LHCN-M2 (cell line): Measurements from ENCODE around the gene MPZL1. TPM values are rescaled to one million over a fixed set of nuclear protein-coding genes. Genes with fewer than 3 reads are reported as not detected.
"Not testable (repeated sequence)": the region's sequence is repeated elsewhere in the genome, so short reads cannot be mapped to it uniquely, and the experiment has no call there.

ENCODE experiments used
- DNase-seq: peaks from one replicate; pipeline ENCODE4 v3.0.0-alpha.2; 2012; ENCODE audit warnings: low read depth
- total RNA-seq: library from RNA; depleted of rRNA; stranded (reverse); fragments of >200 nt; gene quantifications from 2 replicates; pipeline ENCODE4 v1.2.3, GENCODE V29; 2014

The MPZL1 gene
- total RNA-seq, 1 experiment from 2014 or later: 63.3 TPM

DNA sequence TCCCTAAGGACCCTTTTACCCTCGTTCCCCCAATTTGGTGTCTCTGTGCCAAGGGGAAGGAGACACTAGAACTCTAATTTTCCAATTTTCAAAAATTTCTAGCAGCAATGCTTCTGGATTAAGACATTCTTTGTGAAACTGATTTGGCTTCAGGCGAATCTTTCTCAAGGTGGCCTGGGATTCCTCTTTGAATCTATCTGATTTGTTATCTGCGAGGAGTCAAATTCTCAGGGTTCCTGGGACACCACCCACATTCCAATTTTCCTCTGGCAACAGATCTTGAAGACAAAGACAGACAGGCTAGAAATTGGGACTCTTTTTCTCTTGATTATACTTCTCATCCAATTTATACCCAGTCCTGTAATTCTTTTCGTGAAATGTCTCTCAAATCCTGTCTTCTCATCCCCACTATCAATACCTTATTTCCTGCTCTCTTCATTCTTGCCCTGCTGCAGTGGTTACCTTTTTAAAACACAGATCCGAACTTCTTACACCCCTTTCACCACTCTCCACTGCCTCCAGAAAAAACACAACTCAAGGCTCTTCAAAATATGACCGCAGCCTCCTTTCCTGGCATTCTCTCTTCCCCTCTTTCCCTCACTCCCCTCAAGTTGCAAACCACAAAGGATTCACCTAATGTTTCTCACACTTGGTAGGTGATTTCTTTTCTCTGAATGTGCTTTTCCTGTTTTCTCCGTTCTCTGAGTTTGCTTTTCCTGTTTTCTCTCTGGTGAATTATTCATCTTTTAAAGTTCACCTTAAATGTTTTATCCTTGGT, 2.7 kb upstream of the MPZL1 start:
- DNase-seq: no peak

DNA sequence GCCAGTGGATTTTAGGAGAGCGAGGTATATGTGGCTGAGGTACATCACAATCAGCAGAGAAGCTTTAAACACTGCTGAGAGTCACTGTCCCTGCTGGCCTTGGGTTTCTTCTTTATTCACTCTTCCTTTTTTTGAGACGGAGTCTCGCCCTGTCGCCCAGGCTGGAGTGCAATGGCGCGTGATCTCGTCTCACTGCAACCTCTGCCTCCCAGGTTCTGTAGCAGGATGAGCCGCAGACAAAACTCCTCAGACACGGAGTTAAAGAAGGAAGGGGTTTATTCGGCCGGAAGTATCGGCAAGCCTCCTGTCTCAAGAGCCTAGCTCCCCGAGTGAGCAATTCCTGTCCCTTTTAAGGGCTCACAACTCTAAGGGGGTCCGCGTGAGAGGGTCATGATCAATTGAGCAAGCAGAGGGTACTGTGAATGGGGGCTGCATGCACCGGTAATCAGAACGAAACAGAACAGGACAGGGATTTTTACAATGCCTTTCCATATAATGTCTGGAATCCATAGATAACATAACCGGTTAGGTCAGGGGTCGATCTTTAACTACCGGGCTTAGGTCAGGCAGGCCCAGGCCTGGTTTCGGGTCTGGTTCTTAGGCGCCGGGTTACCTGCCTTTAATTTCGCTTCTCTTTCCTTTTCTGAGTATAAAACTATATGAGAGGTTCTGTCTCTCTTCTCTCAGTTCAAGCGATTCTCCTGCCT, 1.9 kb upstream of the MPZL1 start:
- DNase-seq: not testable (repeated sequence)

DNA sequence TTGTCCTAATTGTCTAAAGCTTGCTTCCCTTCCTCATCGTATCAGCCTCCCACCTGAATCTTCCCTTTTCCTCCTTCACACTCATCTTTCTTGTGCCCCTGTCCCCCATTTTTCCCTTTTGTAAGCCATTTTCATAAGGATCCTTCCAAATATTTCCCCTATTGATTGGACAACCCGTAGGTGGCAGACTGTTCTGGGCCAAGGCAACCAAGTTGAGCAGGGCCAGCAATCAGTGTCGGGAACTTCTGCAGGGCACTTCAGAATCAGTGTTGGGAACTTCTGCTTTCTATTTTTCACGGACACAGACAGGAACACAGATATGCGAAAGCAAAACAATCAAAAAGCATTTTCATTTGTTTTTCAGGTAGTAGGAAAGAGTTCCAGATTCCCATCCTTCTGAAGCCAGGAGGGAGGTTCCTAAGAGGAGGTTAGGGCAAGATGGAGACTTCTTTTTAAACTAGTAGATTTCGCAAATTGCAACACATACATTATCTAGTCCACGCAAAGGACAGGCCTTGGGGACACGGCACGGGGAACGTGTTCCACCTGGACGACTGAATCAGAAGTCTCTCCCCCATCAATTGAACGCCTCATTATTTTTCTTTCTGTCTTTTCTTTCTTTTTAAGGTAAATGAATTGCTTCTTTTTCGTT, 691 bp upstream of the MPZL1 start:
- peak; percentile 72 for DNase-seq

DNA sequence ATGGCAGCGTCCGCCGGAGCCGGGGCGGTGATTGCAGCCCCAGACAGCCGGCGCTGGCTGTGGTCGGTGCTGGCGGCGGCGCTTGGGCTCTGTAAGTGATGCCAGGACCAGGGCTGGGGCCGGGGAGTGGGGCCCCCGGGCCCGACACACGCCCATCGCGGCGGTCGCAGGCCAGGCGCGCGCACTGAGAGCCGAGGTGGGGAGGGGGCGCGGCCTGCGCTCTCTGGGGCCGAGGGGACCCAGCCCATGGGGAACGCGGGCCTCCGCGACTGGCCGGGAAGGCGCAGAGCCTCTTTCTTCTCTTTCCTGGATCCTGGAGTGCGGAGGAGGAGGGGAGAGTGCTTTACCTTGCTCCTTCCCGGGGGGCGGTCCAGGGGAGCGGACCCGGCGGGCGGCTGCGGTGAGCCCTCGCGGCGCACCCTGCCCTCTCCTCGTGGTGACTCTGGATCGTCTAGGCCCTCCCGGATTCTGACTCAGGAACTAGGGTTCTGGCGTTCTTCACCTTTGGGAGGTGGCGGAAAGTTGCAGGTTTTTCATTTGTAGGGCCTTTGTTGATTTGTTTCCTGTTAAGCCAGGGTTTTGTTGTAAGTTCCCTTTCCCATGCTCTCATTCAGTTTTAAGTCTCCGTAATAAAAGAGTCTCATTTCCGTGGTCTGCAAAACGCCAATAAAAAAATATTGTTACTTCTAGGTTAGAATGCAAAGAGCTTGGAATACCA, 529 bp downstream of the MPZL1 start:
- DNase-seq: peak; percentile 17

DNA sequence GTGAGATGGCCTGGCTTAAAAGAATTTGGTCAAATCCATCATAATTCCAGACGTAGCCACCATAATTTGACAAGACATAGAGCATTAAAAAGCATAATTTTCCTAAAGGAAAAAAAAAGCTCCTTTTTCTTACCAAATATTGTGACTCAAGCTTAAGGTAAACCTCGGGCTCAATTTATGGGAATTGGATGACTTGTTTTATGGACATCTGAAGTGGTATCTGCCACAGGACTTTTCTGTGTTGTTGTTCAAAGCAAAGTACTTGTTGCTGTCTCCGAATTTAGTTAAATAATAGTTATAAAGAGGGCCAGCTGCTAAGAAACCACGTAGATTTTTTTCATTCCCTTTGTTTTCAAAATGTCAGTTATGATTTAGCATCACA, 1.1 kb downstream of the MPZL1 start:
- no peak for DNase-seq

DNA sequence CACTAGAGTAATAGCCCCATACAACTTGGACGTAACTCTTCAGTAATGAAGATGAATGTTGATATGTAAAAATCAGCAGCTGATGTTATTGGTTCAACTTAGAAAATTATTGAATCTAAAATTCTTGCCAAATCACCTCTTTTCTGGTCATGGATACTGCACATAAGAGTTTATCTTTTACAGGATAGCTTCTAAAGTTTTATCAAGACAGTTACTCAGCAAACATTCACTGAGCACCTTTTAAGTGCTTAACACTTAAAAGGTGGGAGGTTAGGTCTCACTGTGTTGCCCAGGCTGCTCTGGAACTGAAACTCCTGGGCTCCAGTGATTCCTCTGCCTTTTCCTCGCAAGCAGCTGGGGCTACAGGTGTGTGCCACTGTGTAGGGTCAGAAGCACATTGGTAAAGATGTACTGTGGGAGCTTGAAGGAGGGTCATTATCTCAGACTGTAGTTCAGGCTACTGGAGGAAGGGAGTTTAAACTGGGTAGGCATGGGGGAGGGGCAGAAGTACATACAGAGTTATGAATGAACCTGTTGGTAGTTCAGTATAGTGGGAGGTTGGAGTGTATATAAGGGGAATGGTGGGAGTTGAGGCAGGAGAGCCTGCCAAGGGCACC, 2.0 kb downstream of the MPZL1 start:
- no peak for DNase-seq

DNA sequence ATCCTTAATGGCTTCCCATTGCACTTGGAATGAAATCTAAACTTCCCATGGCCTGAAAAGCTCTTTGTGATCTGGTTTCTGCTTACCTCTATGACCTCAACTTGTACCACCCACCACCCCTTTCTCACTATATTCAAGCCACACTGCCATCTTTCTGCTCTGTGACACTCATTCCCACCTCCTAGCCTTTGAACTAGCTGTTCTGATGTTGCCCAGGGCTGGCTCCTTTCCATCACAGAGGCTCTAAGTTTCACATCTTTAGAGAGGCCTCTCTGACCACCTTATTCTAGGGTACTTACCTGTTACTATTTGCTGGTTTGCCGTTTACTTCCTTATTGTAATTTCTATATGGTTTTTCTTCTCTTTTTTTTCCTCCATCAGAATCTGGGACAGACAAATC, 4.2 kb downstream of the MPZL1 start:
- DNase-seq: no peak

DNA sequence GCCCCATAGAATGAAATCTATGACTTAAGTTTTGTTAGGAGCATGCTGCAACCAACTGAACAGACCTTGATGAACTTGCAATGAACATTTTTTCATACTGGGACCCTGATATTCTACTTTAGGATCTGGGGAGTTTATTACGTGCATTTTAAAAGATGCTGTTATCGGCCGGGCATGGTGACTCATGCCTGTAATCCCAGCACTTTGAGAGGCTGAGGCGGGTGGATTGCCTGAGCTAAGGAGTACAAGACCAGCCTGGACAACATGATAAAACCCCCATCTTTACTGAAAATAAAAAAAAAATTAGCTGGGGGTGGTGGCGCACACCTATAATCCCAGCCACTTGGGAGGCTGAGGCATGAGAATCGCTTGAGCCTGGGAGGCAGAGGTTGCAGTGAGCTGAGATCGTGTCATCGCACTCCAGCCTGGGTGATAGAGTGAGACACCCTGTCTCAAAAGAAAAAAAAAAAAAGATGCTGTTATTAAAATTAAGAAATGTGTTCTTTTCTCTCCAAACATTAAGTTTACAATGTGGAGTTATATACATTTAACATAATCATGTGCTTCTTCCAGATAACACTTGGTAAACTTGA, 7.1 kb downstream of the MPZL1 start:
- no peak for DNase-seq

DNA sequence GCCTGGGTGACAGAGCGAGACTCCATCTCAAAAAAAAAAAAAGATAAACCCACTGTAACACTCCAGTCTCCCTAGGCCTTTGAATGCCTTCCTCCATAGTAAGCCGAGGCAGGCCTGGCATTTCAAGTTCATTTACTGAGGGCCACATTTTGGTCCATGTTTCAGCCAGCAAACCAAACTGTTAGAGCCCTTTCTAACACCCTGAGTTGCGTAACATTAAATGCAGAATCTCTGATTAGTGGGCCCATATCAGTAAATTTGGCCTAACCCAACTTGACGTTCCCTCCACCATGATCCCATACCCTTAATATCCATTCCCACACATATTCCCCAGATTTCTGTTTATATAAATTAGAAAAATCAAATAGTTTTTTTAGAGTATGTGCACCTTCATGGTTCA, 12.4 kb downstream of the MPZL1 start:
- DNase-seq: no peak

DNA sequence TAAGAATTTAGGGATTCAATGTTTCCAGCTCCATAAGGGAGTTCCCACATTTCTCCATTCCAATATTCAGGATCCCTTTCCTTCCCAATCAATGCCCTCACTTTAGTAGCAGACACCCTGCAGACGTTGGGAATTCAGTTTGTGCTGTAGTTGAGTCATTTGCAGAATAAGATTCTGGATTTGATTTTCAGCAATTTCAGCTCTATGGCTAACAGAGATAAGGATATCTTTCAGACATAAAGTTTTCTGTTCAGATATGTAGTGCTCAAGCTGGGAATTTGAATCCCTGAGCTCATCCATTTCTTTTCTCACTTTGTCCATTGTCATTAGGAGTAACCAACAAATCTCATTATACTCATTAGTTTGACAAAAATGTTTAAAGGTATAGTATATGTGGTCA, 13.1 kb downstream of the MPZL1 start:
- no peak for DNase-seq

DNA sequence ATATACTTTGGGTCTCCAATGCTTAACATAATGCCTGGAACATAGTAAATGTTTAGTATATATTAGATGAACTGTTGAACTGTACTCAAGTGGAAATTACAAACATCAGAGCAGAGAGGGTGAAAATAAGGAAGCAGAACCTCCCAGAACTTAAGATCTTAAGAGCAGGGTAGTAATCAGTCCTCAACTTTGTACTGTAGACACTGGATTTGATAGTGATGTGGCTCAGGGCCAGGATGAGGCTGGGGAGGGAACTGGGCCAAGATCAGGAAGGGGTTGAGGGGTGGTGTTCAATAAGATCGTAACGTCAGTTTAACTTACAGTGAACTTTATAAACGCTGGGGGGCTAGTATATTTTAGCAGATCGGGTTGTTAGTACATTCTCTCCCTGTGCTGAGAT, 15.4 kb downstream of the MPZL1 start:
- DNase-seq: no peak

DNA sequence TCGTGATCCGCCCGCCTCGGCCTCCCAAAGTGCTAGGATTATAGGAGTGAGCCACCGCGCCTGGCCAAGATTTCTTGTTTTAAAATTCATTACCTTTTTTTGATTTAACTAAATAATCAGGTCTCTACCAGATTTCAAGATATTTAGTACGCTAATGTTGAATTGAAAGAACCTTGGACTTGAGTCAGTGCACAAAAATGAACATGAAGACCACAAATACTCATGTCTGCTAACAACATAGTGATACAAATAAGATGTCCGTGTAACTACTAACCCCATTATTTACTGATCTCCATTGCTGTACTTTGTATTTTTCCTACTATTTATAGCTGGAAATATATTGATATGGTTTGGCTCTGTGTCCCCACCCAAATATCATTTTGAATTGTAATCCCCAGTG, 16.4 kb downstream of the MPZL1 start:
- no peak for DNase-seq

DNA sequence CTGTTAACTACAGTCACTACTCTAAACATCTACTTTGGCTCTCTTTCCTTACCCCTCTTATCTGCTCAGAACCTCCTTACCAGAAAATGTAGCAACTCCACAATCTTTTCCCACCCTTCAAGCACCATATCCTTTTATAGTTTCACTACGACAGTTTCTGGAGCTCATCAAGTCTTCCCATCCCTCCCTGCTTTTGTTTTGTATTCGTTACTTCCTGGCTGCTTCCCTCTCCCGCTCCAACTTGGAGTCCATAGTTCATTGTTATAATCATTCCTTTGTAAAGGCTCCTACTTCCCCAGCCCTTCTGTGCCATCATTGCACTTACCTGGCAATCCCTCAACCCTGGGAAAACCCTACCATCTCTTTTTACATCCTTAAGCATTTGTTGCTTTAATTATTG, 18.0 kb downstream of the MPZL1 start:
- DNase-seq: no peak

DNA sequence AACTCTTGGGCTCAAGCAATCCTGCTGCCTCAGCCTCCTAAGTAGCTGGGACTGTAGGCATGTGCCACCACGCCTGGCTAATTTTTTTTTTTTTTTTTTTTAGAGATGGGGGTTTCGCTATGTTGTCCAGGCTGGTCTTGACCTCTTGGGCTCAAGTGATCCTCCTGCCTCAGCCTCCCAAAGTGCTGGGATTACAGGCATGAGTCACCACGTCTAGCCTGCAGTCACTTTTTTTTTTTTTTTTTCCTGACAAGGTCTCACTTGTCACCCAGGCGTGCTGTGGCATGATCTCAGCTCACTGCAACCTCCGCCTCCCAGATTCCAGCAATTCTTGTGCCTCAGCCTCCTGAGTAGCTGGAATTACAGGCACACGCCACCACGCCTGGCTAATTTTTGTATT, 19.3 kb downstream of the MPZL1 start:
- DNase-seq: not testable (repeated sequence)

DNA sequence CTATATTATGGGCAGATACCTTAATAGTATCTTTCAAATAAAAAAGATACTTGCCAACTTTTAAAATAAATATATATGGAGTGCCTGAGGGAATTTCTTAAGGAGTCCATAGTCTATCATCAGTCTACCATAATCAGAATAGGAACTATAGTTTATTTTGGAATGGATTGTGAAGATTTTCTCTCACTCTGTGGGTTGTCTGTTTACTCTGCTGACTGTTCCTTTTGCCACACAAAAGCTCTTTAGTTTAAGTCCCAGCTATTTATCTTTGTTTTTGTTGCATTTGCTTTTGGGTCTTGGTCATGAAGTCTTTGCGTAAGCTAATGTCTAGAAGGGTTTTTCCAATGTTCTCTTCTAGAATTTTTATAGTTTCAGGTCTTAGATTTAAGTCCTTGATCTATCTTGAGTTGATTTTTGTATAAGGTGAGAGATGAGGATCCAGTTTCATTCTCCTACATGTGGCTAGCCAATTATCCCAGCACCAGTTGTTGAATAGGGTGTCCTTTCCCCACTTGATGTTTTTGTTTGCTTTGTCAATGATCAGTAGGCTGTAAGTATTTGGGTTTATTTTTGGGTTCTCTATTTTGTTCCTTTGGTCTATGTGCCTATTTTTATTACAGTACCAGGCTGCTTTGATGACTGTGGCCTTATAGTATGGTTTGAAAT, 20.7 kb downstream of the MPZL1 start:
- DNase-seq: not testable (repeated sequence)

DNA sequence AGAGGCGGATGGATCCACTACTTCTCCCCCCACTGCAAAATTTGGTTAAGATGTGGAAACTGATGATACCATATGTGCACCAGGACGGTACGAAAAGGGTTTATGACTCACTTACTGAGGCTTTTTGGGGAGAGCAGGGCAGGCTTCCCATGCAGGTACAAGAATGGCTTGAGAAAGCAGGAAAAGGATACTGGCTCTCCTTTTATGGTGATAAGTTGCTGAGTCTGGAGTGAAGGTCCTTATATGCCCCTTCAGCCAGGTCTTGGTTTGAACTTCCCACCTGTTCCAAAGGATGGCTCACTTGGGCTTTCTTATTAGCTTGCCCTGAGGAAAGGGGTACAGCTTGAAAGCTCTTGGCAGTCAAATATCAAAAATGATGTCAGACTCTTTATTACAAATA, 23.1 kb downstream of the MPZL1 start:
- no peak for DNase-seq

DNA sequence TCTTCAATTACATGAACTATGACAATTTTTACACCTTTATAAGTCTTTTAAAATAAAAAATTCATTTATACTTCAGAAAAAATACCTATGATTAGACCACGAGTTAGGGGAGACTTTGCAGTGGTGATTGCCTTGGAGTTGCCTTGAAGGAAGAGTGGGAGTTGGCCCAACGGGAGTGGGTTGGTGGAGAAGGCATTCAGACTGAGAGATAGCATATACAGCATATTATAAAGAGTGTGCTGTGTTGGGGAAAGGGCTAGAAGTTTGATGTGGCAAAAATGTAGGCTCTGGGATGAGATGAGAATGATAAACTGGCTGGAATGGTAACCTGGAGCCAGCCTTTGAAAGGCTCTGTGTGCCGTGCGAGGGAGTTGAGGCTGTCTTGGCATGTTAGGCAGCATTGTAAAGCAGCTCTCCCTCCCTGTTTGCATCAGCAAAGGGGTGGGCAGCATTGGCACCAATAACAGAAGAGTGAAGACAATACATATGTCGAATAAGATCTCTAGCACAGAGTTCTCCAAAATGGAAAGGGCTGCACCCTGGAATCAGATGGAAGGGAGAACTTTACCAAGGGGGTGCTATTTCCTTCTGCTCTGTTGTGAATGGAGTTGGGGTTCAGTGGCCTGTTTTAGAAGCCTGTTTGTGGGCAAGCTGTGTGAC, 24.4 kb downstream of the MPZL1 start:
- no peak for DNase-seq

DNA sequence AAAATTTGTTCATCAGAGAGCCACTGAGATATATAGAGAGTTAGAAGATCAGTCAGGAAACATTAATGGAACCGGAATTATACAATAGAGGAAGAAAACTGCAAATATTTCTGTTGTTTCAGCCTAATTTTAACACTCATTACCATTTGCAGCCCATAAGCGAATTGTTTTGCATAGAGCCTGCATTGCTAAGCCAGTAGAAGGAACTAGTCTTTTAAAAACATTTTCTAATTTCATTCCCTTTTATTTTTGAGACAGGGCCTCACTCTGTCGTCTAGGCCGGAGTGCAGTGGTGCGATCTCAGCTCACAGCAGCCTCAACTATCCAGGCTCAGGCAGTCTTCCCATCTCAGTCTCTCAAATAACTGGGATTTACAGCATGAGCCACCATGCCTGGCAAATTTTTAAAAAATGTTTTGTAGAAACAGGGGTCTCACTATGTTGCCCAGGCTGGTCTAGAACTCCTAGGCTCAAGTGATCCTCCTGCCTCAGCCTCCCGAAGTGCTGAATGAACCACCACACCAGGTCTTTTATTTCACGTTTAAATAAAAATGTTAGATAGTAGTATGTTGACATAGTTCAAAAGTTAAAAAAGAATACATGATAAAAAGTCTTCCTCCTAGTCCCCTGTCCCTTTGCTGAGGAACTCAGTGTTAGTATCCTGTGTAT, 25.3 kb downstream of the MPZL1 start:
- DNase-seq: no peak

DNA sequence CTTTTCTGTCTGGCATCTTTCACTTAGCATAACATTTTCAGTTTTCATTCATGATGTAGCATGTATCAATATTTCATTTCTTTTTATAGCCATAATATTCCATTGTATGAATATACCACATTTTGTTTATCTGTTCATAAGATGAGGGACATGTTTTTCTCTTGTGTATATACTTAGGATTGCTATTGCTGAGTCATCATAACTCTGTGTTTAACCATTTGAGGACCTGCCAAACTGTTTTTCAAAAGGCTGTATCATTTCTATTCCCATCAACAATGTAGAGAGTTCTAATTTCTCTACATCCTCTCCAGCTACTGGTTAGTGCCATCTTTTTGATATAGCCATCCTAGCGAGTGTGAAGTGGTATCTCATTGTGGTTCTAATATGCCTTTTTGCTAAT, 26.2 kb downstream of the MPZL1 start:
- peak; percentile 19 for DNase-seq

DNA sequence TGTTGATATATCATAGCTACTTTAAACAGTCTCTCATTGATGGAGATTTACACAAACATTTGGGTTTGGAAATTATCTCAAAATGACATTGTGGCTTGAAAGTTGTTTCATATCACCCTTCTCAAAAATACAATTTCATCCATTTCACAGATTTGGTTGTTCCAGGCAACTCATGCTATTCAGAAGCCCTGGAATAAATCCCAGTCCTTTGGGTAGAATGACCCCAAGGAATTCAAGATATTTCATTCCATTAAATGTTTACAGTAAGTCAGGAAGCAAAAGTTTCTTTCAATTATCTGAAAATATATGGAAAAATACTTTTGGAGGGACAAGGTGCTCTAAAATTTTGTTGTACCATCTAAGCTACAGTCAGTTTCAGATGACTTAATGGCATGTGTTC, 27.1 kb downstream of the MPZL1 start:
- DNase-seq: no peak
